Right lobe of liver (tissue), 6 donors: Measurements from ENCODE around the gene EEFSEC. TPM values are rescaled to one million over a fixed set of nuclear protein-coding genes. Genes with fewer than 3 reads are reported as not detected.

Source experiments
- ATAC-seq, 4 donors: fragments of 200-7000 bp; cut with Tn5 transposase; one replicate each; pipeline ENCODE4 v1.9.1; 2020; ENCODE audit warnings: mild to moderate bottlenecking in 4 of 4, moderate library complexity in 4 of 4
- DNase-seq, 3 donors: peaks; one replicate each; pipeline ENCODE4 v3.0.0-alpha.2; 2020
- H3K27ac ChIP-seq, 3 donors: fragments of 200-600 bp; one replicate each; pipeline ENCODE4 v1.8.0; 2022
- H3K27me3 ChIP-seq, 2 donors: fragments of 200-600 bp; one replicate each; pipeline ENCODE4 v1.8.0; 2022
- H3K36me3 ChIP-seq, 4 donors: fragments of 200-600 bp; sonication (generic) in 1 of 4; one replicate each; pipeline versions ENCODE4 v1.5.1 to v1.8.0; 2017 to 2022; ENCODE audit warnings: control low read depth in 1 of 4
- H3K4me1 ChIP-seq, 4 donors: fragments of 200-600 bp; sonication (generic) in 1 of 4; one replicate each; pipeline versions ENCODE4 v1.5.1 to v1.8.0; 2017 to 2022; ENCODE audit warnings: control low read depth in 1 of 4
- H3K4me3 ChIP-seq, 3 donors: fragments of 200-600 bp; one replicate each; pipeline ENCODE4 v1.8.0; 2022
- H3K9me3 ChIP-seq, 4 donors: fragments of 200-600 bp; sonication (generic) in 1 of 4; one replicate each; pipeline versions ENCODE4 v1.5.1 to v1.8.0; 2017 to 2022; ENCODE audit warnings: control low read depth in 1 of 4
- POLR2A ChIP-seq: fragments of 450-650 bp; IDR thresholded peaks from one replicate; pipeline ENCODE4 v1.6.1; 2017; ENCODE audit warnings: antibody characterized with exemption, mild to moderate bottlenecking
- WGBS: methylation state at CpG from one replicate; pipeline ENCODE4 v1.1.6; 2018; ENCODE audit warnings: low coverage, low lambda C conversion rate; ENCODE audit not compliant: insufficient coverage; ENCODE audit errors: missing lambda C conversion rate; 5-methylcytosine and 5-hydroxymethylcytosine counted together
- intact Hi-C, 2 donors: fragments of 100-400 bp; cut with DNase I; formaldehyde crosslinking; loops; one replicate each; pipeline versions ENCODE4 v1.11.2 to v1.14.1; 2022
- total RNA-seq, 6 experiments: library from RNA; depleted of rRNA in 2 of 6; stranded (reverse); fragments of >200 nt in 2 of 6; fragmentation: NEBNext Ultra II Directional in 3 of 6; extraction: Animal tissue kit (Norgen Biotek cat#: 25700) in 3 of 6; gene quantifications; one replicate each; pipeline versions ENCODE4 v1.1.0 to v1.2.4, GENCODE V29; 2016 to 2023
- TF ChIP-seq, protein P1 (sequence below), 4 donors: fragments of 200-600 bp in 3 of 4; fragments of 450-650 bp in 1 of 4; IDR thresholded peaks; one replicate each; pipeline versions ENCODE4 v1.5.1 to v1.8.0; 2016 to 2022; ENCODE audit warnings: antibody characterized with exemption in 4 of 4, mild to moderate bottlenecking in 2 of 4
- donor health status: DM: no; HTN: yes; CAD: no.
- donor health status: DM: no; HTN: no; CAD: no.
- donor health status: DM: no; HTN: no; CAD: no.
- donor health status: DM: no; HTN: yes; CAD: no.
- donor health status: DM: no; HTN: yes; CAD: no.

Gene EEFSEC
- total RNA-seq, 6 experiments from 2014 or later = 10.1 to 24.0 (median 13.4) TPM

DNA sequence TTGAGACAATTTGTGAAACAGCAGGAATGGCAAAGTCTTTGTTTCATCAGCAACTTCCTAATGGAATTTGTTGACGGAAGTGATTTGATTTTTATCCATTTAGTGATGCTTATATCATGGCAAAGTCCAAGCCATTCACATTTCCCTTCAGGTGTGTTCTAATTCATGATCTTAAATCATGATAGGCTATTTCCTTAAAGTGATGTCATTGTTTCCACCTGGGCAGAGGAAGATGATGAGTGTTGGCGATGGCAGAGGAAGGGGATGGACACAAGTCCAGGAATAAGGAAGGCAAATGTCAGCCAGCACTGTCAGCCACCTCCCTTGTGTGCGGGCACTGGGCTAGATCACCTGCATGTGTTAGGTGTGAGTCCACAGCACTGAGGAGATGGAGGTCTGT, 49.9 kb downstream of the EEFSEC start:
- Histone ChIP-seq H3K4me1 (no peaks in the 10 kb centered on the region), H3K27ac (no peak overlapping the region), H3K9me3 (no peaks in the 10 kb centered on the region), H3K27me3 (no peaks in the 10 kb centered on the region), H3K4me3 (no peak overlapping the region), H3K36me3 (no peaks in the 10 kb centered on the region)
- intact Hi-C loops = no loop called here
- ATAC-seq (no peak), DNase-seq (no peak)
- TF ChIP-seq POLR2A = no peak
- TF ChIP-seq, protein P1, sequence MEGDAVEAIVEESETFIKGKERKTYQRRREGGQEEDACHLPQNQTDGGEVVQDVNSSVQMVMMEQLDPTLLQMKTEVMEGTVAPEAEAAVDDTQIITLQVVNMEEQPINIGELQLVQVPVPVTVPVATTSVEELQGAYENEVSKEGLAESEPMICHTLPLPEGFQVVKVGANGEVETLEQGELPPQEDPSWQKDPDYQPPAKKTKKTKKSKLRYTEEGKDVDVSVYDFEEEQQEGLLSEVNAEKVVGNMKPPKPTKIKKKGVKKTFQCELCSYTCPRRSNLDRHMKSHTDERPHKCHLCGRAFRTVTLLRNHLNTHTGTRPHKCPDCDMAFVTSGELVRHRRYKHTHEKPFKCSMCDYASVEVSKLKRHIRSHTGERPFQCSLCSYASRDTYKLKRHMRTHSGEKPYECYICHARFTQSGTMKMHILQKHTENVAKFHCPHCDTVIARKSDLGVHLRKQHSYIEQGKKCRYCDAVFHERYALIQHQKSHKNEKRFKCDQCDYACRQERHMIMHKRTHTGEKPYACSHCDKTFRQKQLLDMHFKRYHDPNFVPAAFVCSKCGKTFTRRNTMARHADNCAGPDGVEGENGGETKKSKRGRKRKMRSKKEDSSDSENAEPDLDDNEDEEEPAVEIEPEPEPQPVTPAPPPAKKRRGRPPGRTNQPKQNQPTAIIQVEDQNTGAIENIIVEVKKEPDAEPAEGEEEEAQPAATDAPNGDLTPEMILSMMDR (IDR thresholded peaks at IDR 0.05) = no peak
- 89% methylated on average over 3 of the region's 3 CpGs for WGBS

DNA sequence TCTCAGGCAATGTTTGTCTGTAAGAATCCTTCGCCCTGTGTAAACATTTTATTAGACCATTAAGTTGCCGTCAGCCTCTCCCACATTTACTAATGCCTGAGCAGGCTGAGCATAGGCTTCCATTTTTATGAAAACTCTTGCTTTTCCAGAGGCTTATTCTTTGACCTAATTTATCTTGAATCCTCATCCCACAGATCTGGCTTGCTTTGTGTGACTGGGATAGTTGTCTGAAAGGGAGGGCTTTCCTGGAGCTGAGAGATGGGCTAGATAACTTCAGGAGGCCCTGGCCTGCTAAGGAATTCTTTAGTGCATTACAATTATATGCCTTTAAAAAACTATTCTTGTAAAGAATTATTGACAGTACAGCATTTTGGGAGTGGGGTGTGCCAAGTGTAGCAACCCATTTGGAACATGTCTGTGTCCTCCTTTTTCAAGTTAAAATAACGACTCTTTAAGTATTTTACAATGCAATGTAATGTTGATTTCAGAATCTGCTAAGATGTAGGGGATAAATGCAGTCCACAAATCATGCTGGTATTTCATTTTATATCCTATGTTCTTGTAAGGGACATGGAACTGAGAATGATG, 52.4 kb downstream of the EEFSEC start:
- no peaks in the 10 kb centered on the region for H3K4me1 ChIP-seq
- intact Hi-C loops = no loop called here
- H3K9me3 ChIP-seq = no peaks in the 10 kb centered on the region
- no peaks in the 10 kb centered on the region for H3K36me3 ChIP-seq
- ATAC-seq (no peak), DNase-seq (no peak)
- no peak overlapping the region for H3K27ac ChIP-seq
- WGBS = 93% methylated on average over 3 of the region's 3 CpGs
- no peak overlapping the region for H3K4me3 ChIP-seq
- TF ChIP-seq POLR2A = no peak
- TF ChIP-seq, protein P1 (IDR thresholded peaks at IDR 0.05) = no peak
- no peaks in the 10 kb centered on the region for H3K27me3 ChIP-seq

DNA sequence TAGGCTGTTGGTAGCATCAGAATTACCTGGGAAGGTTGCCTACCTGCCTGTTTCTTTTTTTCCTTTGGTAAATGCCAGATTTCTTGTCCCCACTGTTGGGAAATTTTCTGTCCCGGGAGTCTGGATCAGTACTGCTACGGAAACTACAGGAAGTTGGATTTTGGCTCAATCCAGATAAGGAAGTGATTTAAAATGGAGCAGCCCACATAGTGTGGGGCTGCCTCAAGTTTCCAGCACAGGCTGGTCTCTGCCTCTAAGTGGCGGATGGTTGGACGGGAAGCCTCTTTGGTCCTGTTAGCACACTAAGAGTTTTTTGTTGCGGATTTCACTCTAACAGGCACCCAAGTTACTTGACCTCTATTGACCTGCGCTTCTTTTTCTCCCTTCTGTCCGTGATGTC, 54.7 kb downstream of the EEFSEC start:
- DNase-seq (no peak), ATAC-seq (peak in 1 of 4 donors; percentile 16)
- TF ChIP-seq POLR2A = no peak
- TF ChIP-seq, protein P1 (IDR thresholded peaks at IDR 0.05) = no peak

DNA sequence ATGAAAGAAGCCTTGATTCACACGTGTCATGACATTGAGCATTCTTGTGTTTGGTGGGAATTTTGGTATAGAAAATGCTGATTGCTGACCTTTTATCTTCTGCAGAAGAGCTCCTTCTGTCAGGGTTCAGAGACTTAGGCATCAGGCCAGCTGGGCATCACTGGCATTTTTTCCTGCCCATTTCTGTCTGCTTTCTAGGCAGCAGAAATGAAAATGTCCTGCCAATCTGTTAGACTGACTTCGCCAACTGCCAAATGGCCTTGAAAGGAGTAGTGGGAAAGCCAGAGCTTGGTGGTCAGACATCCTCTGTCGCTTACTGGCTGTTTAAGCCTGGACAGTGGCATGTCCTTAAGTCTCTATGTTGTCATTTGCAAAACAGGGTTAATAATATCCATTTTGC, 57.4 kb downstream of the EEFSEC start:
- DNase-seq (no peak), ATAC-seq (no peak)
- WGBS = 66% methylated on average over 3 of the region's 3 CpGs
- TF ChIP-seq, protein P1 (IDR thresholded peaks at IDR 0.05) = no peak
- TF ChIP-seq POLR2A = no peak
- Histone ChIP-seq H3K36me3 (no peaks in the 10 kb centered on the region), H3K4me1 (no peaks in the 10 kb centered on the region), H3K27me3 (no peaks in the 10 kb centered on the region), H3K4me3 (no peak overlapping the region), H3K9me3 (no peaks in the 10 kb centered on the region), H3K27ac (no peak overlapping the region)
- intact Hi-C loops = no loop called here

More for the DNA sequence above, 54.7 kb downstream of the EEFSEC start:
- H3K9me3 ChIP-seq = no peaks in the 10 kb centered on the region
- H3K27ac ChIP-seq = no peak overlapping the region
- no peaks in the 10 kb centered on the region for H3K27me3 ChIP-seq
- WGBS = 81% methylated on average over 7 of the region's 7 CpGs
- intact Hi-C loops = no loop called here
- H3K4me3 ChIP-seq = no peak overlapping the region
- no peaks in the 10 kb centered on the region for H3K4me1 ChIP-seq
- H3K36me3 ChIP-seq = no peaks in the 10 kb centered on the region

DNA sequence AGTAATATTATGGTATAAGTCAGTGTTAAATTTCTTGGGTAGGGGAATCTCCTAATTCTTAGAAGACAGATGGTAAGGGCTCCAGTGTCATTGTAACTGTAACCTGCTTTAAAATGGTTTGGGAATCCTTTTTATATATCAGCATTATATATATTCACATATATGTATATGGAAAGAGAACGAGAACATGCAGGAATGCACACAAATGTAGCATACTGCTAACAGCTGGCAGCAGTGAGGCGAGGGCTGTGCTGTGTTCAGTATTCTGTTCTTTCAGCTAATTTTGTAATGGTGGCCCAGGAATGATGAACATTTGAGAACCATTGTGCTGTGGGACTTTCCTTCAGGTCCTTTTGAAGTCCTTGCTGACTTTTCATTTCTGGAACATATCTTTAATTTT, 60.8 kb downstream of the EEFSEC start:
- intact Hi-C loops = no loop called here
- DNase-seq (no peak), ATAC-seq (no peak)
- Histone ChIP-seq H3K27me3 (no peaks in the 10 kb centered on the region), H3K4me1 (no peaks in the 10 kb centered on the region), H3K36me3 (no peaks in the 10 kb centered on the region), H3K4me3 (no peak overlapping the region), H3K9me3 (no peaks in the 10 kb centered on the region), H3K27ac (no peak overlapping the region)
- TF ChIP-seq, protein P1 (IDR thresholded peaks at IDR 0.05) = no peak
- no peak for TF ChIP-seq POLR2A
- 100% methylated on average over 2 of the region's 2 CpGs for WGBS
